HUES64 (cell line): ENCODE measurements around the gene KRT77.

Experiments
- H3K27ac ChIP-seq: 2 replicates; pipeline ENCODE4 v1.7.0; 2013; ENCODE audit warnings: low read depth, low read length, inconsistent platforms
- H3K27me3 ChIP-seq: 2 replicates; pipeline ENCODE4 v1.6.1; 2013; ENCODE audit warnings: mild to moderate bottlenecking, low read length; ENCODE audit not compliant: insufficient read depth
- H3K36me3 ChIP-seq: 2 replicates; pipeline ENCODE4 v1.6.1; 2013; ENCODE audit warnings: mild to moderate bottlenecking, low read length; ENCODE audit not compliant: insufficient read depth
- H3K4me1 ChIP-seq: 2 replicates; pipeline ENCODE4 v1.6.1; 2013; ENCODE audit warnings: mild to moderate bottlenecking, low read length, moderate library complexity; ENCODE audit not compliant: insufficient read depth
- H3K4me3 ChIP-seq: 2 replicates; pipeline ENCODE4 v1.5.1; 2013; ENCODE audit warnings: mild to moderate bottlenecking, low read length, moderate library complexity
- H3K9ac ChIP-seq: 2 replicates; pipeline ENCODE4 v1.6.1; 2013; ENCODE audit warnings: mild to moderate bottlenecking, low read depth, low read length
- H3K9me3 ChIP-seq: 2 replicates; pipeline ENCODE4 v1.6.1; 2013; ENCODE audit warnings: low read depth, low read length; ENCODE audit not compliant: insufficient read depth
- WGBS: fragments of 150-250, 120-280 bp; methylation state at CpG from one replicate; pipeline ENCODE4 v1.1.7; 2013; ENCODE audit warnings: missing lambda C conversion rate; 5-methylcytosine and 5-hydroxymethylcytosine counted together

KRT77 gene

GRCh38 chr12:52684431-52684830 lies 18.9 kb downstream of the KRT77 start:
- H3K4me3 ChIP-seq: no peak overlapping the region
- H3K36me3 ChIP-seq: no peaks in the 10 kb centered on the region
- H3K9me3 ChIP-seq: no peaks in the 10 kb centered on the region
- 74% methylated on average over 2 of the region's 2 CpGs for WGBS
- H3K27me3 ChIP-seq: peaks cover 28% of the 10 kb centered on the region; the same call in 1 of the 2 replicates
- H3K27ac ChIP-seq: no peak overlapping the region
- no peaks in the 10 kb centered on the region for H3K4me1 ChIP-seq
- H3K9ac ChIP-seq: no peak overlapping the region

GRCh38 chr12:52683575-52684300 lies 19.6 kb downstream of the KRT77 start:
- Histone ChIP-seq H3K36me3 (no peaks in the 10 kb centered on the region), H3K27me3 (peaks cover 26% of the 10 kb centered on the region; the same call in 1 of the 2 replicates), H3K4me1 (no peaks in the 10 kb centered on the region), H3K27ac (no peak overlapping the region), H3K9ac (no peak overlapping the region), H3K9me3 (no peaks in the 10 kb centered on the region), H3K4me3 (no peak overlapping the region)
- WGBS: 85% methylated on average over 12 of the region's 12 CpGs

- H3K27me3 ChIP-seq: peaks cover 19% of the 10 kb centered on the region; the same call in 1 of the 2 replicates
- no peak overlapping the region for H3K4me3 ChIP-seq
- H3K9ac ChIP-seq: no peak overlapping the region
- no peaks in the 10 kb centered on the region for H3K9me3 ChIP-seq
- no peaks in the 10 kb centered on the region for H3K36me3 ChIP-seq
- H3K4me1 ChIP-seq: no peaks in the 10 kb centered on the region
- H3K27ac ChIP-seq: no peak overlapping the region
- 90% methylated on average over 4 of the region's 4 CpGs for WGBS
Observed at GRCh38 chr12:52682938-52683574, 20.3 kb downstream of the KRT77 start.

- 100% methylated on average over 2 of the region's 2 CpGs for WGBS
- no peaks in the 10 kb centered on the region for H3K9me3 ChIP-seq
- peaks cover 13% of the 10 kb centered on the region; the same call in 1 of the 2 replicates for H3K27me3 ChIP-seq
- no peak overlapping the region for H3K9ac ChIP-seq
- H3K4me1 ChIP-seq: no peaks in the 10 kb centered on the region
- no peaks in the 10 kb centered on the region for H3K36me3 ChIP-seq
- no peak overlapping the region for H3K4me3 ChIP-seq
- no peak overlapping the region for H3K27ac ChIP-seq
Observed at GRCh38 chr12:52682381-52682660, 21.0 kb downstream of the KRT77 start.

GRCh38 chr12:52681526-52682380 lies 21.6 kb downstream of the KRT77 start:
- WGBS: 89% methylated on average over 12 of the region's 12 CpGs
- Histone ChIP-seq H3K27me3 (peaks cover 11% of the 10 kb centered on the region; the same call in 1 of the 2 replicates), H3K4me3 (no peak overlapping the region)

GRCh38 chr12:52680363-52680762 lies 23.0 kb downstream of the KRT77 start, which contains the start of gene KRT1:
KRT1 (minus strand) TSS chr12:52680407; CDS start chr12:52680348, 59 bp downstream.
- Histone ChIP-seq H3K9ac (no peak within 1 kb of the TSS), H3K4me1 (no peaks in the 10 kb centered on the region), H3K36me3 (no peaks in the 10 kb centered on the region), H3K4me3 (no peak within 1 kb of the TSS), H3K27me3 (peaks cover 5% of the 10 kb centered on the region; the same call in 1 of the 2 replicates), H3K9me3 (no peaks in the 10 kb centered on the region), H3K27ac (no peak within 1 kb of the TSS)
- WGBS: 94% methylated on average over 3 of the region's 3 CpGs

More at GRCh38 chr12:52681526-52682380, 21.6 kb downstream of the KRT77 start:
- no peak overlapping the region for H3K27ac ChIP-seq
- H3K9me3 ChIP-seq: no peaks in the 10 kb centered on the region
- no peak overlapping the region for H3K9ac ChIP-seq
- no peaks in the 10 kb centered on the region for H3K4me1 ChIP-seq
- H3K36me3 ChIP-seq: no peaks in the 10 kb centered on the region

- 92% methylated on average over 5 of the region's 5 CpGs for WGBS
Observed at GRCh38 chr12:52679875-52680274, 23.4 kb downstream of the KRT77 start.

GRCh38 chr12:52677671-52678070 lies 25.7 kb downstream of the KRT77 start:
- Histone ChIP-seq H3K36me3 (no peaks in the 10 kb centered on the region), H3K4me3 (no peak overlapping the region), H3K9ac (no peak overlapping the region), H3K4me1 (no peaks in the 10 kb centered on the region), H3K9me3 (no peaks in the 10 kb centered on the region), H3K27me3 (peaks cover 5% of the 10 kb centered on the region; the same call in 1 of the 2 replicates), H3K27ac (no peak overlapping the region)
- 78% methylated on average over 1 of the region's 1 CpG for WGBS

More at GRCh38 chr12:52679875-52680274, 23.4 kb downstream of the KRT77 start:
- no peak overlapping the region for H3K4me3 ChIP-seq
- no peak overlapping the region for H3K9ac ChIP-seq
- H3K27me3 ChIP-seq: peaks cover 5% of the 10 kb centered on the region; the same call in 1 of the 2 replicates
- no peaks in the 10 kb centered on the region for H3K9me3 ChIP-seq
- no peaks in the 10 kb centered on the region for H3K36me3 ChIP-seq
- H3K4me1 ChIP-seq: no peaks in the 10 kb centered on the region
- no peak overlapping the region for H3K27ac ChIP-seq

GRCh38 chr12:52677126-52677525 lies 26.2 kb downstream of the KRT77 start:
- Histone ChIP-seq H3K9ac (no peak overlapping the region), H3K4me1 (no peaks in the 10 kb centered on the region), H3K27ac (no peak overlapping the region), H3K9me3 (no peaks in the 10 kb centered on the region), H3K36me3 (no peaks in the 10 kb centered on the region), H3K27me3 (peaks cover 5% of the 10 kb centered on the region; the same call in 1 of the 2 replicates), H3K4me3 (no peak overlapping the region)
- WGBS: 94% methylated on average over 5 of the region's 5 CpGs

GRCh38 chr12:52676163-52676562 lies 27.2 kb downstream of the KRT77 start:
- no peak overlapping the region for H3K9ac ChIP-seq
- no peaks in the 10 kb centered on the region for H3K36me3 ChIP-seq
- peaks cover 5% of the 10 kb centered on the region; the same call in 1 of the 2 replicates for H3K27me3 ChIP-seq
- H3K9me3 ChIP-seq: no peaks in the 10 kb centered on the region
- no peak overlapping the region for H3K4me3 ChIP-seq
- H3K27ac ChIP-seq: no peak overlapping the region
- no peaks in the 10 kb centered on the region for H3K4me1 ChIP-seq
- WGBS: 86% methylated on average over 7 of the region's 7 CpGs

- H3K27ac ChIP-seq: no peak overlapping the region
- 91% methylated on average over 28 of the region's 28 CpGs for WGBS
- H3K9ac ChIP-seq: no peak overlapping the region
- no peaks in the 10 kb centered on the region for H3K36me3 ChIP-seq
- H3K4me3 ChIP-seq: no peak overlapping the region
- peaks cover 2% of the 10 kb centered on the region; the same call in 1 of the 2 replicates for H3K27me3 ChIP-seq
- H3K9me3 ChIP-seq: no peaks in the 10 kb centered on the region
- H3K4me1 ChIP-seq: no peaks in the 10 kb centered on the region
Observed at GRCh38 chr12:52675301-52675701, 28.0 kb downstream of the KRT77 start.
